ENCODE measurements around the gene ELMO2. TPM values are rescaled to one million over a fixed set of nuclear protein-coding genes. Genes with fewer than 3 reads are reported as not detected.

Gene ELMO2
- total and polyA plus RNA-seq, 2 experiments from 2014 or later: 38.0 to 38.7 TPM

DNA sequence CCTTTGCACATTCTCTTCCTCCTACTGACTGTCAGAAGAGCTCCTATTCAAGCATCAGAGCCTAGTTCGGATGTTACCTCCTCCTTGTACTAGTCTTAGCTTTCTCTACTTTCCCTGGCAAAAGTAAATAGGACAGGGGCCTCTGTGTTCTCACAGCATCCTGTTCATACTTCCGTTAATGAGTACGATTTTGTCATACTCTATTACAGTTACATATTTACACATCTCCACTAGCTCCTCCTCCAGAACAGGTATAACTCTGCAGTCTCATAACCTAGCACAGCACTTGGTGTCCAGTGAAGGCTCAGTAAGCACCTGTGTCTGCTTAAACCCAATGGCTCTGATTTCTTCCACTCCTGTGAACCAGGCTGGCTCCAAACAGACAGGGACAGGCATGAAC, 7.0 kb downstream of the ELMO2 start:
- Histone ChIP-seq H3K4me3 (no peak overlapping the region), H3K9me3 (ENCODE audit: low read depth) (no peaks in the 10 kb centered on the region), H3K27me3 (peaks cover 10% of the 10 kb centered on the region), H3K4me1 (ENCODE audit: low read depth) (peaks cover 26% of the 10 kb centered on the region), H3K36me3 (no peaks in the 10 kb centered on the region), H3K27ac (no peak overlapping the region)
- no peak for DNase-seq (ENCODE audit: low read depth in 1 of 2, low spot score in 1 of 2)
- TF ChIP-seq, protein P1, sequence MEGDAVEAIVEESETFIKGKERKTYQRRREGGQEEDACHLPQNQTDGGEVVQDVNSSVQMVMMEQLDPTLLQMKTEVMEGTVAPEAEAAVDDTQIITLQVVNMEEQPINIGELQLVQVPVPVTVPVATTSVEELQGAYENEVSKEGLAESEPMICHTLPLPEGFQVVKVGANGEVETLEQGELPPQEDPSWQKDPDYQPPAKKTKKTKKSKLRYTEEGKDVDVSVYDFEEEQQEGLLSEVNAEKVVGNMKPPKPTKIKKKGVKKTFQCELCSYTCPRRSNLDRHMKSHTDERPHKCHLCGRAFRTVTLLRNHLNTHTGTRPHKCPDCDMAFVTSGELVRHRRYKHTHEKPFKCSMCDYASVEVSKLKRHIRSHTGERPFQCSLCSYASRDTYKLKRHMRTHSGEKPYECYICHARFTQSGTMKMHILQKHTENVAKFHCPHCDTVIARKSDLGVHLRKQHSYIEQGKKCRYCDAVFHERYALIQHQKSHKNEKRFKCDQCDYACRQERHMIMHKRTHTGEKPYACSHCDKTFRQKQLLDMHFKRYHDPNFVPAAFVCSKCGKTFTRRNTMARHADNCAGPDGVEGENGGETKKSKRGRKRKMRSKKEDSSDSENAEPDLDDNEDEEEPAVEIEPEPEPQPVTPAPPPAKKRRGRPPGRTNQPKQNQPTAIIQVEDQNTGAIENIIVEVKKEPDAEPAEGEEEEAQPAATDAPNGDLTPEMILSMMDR (IDR thresholded peaks at IDR 0.05; ENCODE audit: low read depth, low read length): no peak

DNA sequence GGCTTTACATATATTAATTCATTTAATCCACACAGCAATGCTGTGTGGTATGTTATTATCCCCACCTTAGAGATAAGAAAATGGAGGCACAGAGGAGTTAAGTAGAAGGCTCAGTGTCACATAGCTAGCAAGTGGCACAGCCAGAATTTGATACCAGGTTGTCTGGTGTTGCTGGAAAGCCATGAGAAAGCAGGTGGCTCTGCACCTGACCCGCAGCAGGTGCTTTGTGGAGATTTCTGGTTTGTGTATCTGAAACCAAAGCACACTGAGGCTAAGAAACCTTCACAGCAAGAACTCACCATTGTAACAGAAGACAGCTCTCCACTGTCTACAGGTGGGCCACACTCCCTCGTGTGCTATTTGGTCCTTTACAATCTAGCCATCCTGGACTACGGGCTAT, 7.5 kb downstream of the ELMO2 start:
- peaks cover 3% of the 10 kb centered on the region for H3K36me3 ChIP-seq
- H3K4me3 ChIP-seq: no peak overlapping the region
- no peak for DNase-seq (ENCODE audit: low read depth in 1 of 2, low spot score in 1 of 2)
- TF ChIP-seq, protein P1 (IDR thresholded peaks at IDR 0.05; ENCODE audit: low read depth, low read length): no peak
- H3K4me1 ChIP-seq (ENCODE audit: low read depth): peaks cover 22% of the 10 kb centered on the region
- no peaks in the 10 kb centered on the region for H3K9me3 ChIP-seq (ENCODE audit: low read depth)
- no peak overlapping the region for H3K27ac ChIP-seq
- H3K27me3 ChIP-seq: peaks cover 10% of the 10 kb centered on the region

DNA sequence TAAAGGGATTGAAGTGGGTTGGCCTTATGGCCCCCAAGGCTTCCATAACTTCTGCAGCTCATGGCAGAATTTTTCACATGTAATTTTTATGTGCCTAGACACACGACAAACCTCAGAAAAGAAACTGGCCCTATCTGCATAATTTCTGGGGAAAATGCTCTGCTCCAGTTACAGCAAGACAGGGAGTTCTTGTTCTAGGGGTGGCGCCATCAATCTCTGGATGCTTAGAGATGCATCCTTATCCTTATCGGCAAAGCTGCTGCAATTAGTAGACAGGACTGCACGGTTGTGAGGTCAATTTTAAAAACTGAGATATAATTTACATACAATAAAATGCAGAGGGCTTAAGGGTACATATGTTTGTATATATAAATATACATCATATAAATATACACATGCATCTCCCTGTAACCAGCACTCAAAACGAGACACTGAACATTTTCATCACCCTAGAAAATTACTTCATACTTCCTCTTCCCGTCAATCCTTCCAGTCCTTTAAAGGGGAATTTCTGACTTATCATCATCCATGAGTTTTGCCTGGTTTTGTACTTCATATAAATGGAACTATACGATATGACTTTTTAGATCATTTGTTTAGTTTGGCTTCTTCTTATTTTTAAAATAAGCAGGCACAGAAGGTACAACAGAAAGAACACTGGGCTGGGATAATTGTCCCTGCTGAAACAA, 10.2 kb downstream of the ELMO2 start:
- TF ChIP-seq, protein P1 (IDR thresholded peaks at IDR 0.05; ENCODE audit: low read depth, low read length): no peak
- no peak overlapping the region for H3K27ac ChIP-seq
- DNase-seq (ENCODE audit: low read depth in 1 of 2, low spot score in 1 of 2): no peak
- H3K4me1 ChIP-seq (ENCODE audit: low read depth): peaks cover 22% of the 10 kb centered on the region
- no peak overlapping the region for H3K4me3 ChIP-seq
- H3K9me3 ChIP-seq (ENCODE audit: low read depth): no peaks in the 10 kb centered on the region
- H3K36me3 ChIP-seq: peaks cover 20% of the 10 kb centered on the region
- H3K27me3 ChIP-seq: no peaks in the 10 kb centered on the region

DNA sequence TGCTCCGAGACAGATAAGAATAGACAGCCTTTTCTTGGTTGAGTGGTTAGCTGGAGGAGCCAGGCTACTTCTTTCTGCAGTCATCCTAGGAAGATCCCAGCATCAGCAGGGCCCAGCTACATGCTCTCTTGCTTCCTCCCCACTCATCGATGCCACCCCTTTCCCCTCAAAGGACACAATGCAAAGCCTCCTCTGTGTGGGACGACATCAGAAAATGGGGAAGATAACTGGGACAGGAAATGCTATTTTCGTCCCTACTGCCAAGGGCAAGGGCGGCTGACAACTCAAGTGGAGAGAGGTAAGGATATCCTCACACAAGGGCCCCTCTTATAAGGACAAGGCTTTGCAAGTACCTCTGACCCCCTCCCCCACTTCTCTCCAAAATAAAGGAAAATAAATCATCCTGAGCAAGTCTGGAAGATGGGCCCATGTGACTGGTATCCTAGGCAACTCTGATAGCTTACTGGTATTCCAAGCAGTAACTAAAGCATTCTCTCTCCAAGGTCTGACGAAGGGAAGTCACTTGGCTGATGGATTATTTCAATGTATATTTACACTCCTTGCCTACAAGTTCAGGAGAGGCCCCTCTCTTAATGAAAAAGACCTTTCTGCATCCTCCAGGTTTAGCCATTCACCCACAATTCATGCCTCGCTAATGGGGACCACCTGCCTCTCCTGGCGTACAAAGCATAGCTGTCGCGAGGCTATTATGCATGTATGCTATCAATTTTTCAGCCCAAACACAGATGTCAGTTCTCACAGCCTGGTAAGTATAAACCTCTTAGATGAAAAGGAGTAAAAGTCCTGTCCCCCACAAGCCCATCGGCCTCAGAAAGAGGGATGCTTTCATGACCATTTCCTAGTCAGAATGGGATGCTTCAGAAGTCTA, 11.3 kb downstream of the ELMO2 start:
- DNase-seq (ENCODE audit: low read depth in 1 of 2, low spot score in 1 of 2): peak in 1 of 2 donors; percentile 30
- Histone ChIP-seq H3K27me3 (no peaks in the 10 kb centered on the region), H3K9me3 (ENCODE audit: low read depth) (no peaks in the 10 kb centered on the region), H3K36me3 (peaks cover 20% of the 10 kb centered on the region), H3K27ac (no peak overlapping the region), H3K4me3 (no peak overlapping the region), H3K4me1 (ENCODE audit: low read depth) (peaks cover 12% of the 10 kb centered on the region)
- TF ChIP-seq, protein P1 (IDR thresholded peaks at IDR 0.05; ENCODE audit: low read depth, low read length): no peak

DNA sequence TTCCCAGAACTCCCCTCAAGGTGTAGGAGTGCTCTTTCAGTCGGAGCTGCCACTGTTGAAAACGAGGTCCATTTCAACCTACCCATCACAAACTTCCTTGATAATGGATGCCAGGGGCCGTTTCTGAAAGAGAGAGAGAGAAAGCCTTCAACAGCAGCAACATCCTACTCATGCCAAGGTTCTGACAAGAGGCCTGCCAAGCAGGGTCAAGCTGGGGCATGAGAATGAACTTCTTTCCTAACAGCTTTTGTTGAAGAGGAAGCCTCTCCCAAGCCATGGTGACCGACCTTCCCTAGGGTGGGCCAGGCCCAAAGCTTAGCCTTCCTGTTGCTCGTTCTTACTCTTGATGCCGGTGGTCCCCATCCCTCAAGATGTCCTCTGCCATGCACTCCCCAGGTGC, 12.4 kb downstream of the ELMO2 start:
- peaks cover 10% of the 10 kb centered on the region for H3K4me1 ChIP-seq (ENCODE audit: low read depth)
- H3K4me3 ChIP-seq: no peak overlapping the region
- no peak for DNase-seq (ENCODE audit: low read depth in 1 of 2, low spot score in 1 of 2)
- TF ChIP-seq, protein P1 (IDR thresholded peaks at IDR 0.05; ENCODE audit: low read depth, low read length): no peak
- no peak overlapping the region for H3K27ac ChIP-seq
- no peaks in the 10 kb centered on the region for H3K9me3 ChIP-seq (ENCODE audit: low read depth)
- H3K27me3 ChIP-seq: no peaks in the 10 kb centered on the region
- H3K36me3 ChIP-seq: peaks cover 24% of the 10 kb centered on the region
